ENCODE results near the gene ADO.

ADO gene

GRCh38 chr10:62804356-62805230 is at the start of gene ADO:
ADO (plus strand) TSS chr10:62804720; CDS start chr10:62805060, 340 bp downstream.
- peak within 1 kb of the TSS; percentile 98 for H3K4me2 ChIP-seq (ENCODE audit: low read length)
- no peaks in the 10 kb centered on the region for H3K27me3 ChIP-seq (ENCODE audit: low read depth, low read length)
- TF ChIP-seq EZH2phosphoT487 (IDR thresholded peaks at IDR 0.05; ENCODE audit: low read depth) (no peak), CTCF (IDR thresholded peaks at IDR 0.05; ENCODE audit: low read depth, low read length) (no peak)
- no peaks in the 10 kb centered on the region for H3K9me3 ChIP-seq (ENCODE audit: insufficient read depth, low read length)
- peaks cover 13% of the 10 kb centered on the region for H3K36me3 ChIP-seq (replicated peaks; ENCODE audit: low read depth, low read length)
- H3K4me3 ChIP-seq (ENCODE audit: low read length), result peak within 1 kb of the TSS; percentile 97
- peaks cover 27% of the 10 kb centered on the region for H4K20me1 ChIP-seq (ENCODE audit: insufficient read depth, low read length)
- H3K27ac ChIP-seq (ENCODE audit: low read length), result peak within 1 kb of the TSS; percentile 77
- peak within 1 kb of the TSS; percentile 90; the same call in 1 of the 2 replicates for H2AFZ ChIP-seq (ENCODE audit: low read depth, low read length)
- peaks cover 12% of the 10 kb centered on the region for H3K4me1 ChIP-seq (ENCODE audit: low read length)
- H3K9ac ChIP-seq (ENCODE audit: low read length), result peak within 1 kb of the TSS; percentile 83
- H3K79me2 ChIP-seq (ENCODE audit: low read length), result peaks cover 40% of the 10 kb centered on the region

- Histone ChIP-seq H3K27ac (ENCODE audit: low read length) (no peak overlapping the region), H3K27me3 (ENCODE audit: low read depth, low read length) (no peaks in the 10 kb centered on the region), H2AFZ (ENCODE audit: low read depth, low read length) (no peak overlapping the region), H3K4me2 (ENCODE audit: low read length) (no peak overlapping the region), H3K9me3 (ENCODE audit: insufficient read depth, low read length) (no peaks in the 10 kb centered on the region), H3K4me1 (ENCODE audit: low read length) (no peaks in the 10 kb centered on the region), H3K79me2 (ENCODE audit: low read length) (no peaks in the 10 kb centered on the region), H4K20me1 (ENCODE audit: insufficient read depth, low read length) (no peaks in the 10 kb centered on the region), H3K36me3 (replicated peaks; ENCODE audit: low read depth, low read length) (no peaks in the 10 kb centered on the region), H3K4me3 (ENCODE audit: low read length) (no peak overlapping the region), H3K9ac (ENCODE audit: low read length) (no peak overlapping the region)
- TF ChIP-seq CTCF (IDR thresholded peaks at IDR 0.05; ENCODE audit: low read depth, low read length), result no peak
These were observed 49.6 kb upstream of the ADO start for GRCh38 chr10:62754963-62755362.

- no peak overlapping the region for H3K4me2 ChIP-seq (ENCODE audit: low read length)
- no peak overlapping the region for H3K27ac ChIP-seq (ENCODE audit: low read length)
- H3K36me3 ChIP-seq (replicated peaks; ENCODE audit: low read depth, low read length), result no peaks in the 10 kb centered on the region
- no peaks in the 10 kb centered on the region for H3K27me3 ChIP-seq (ENCODE audit: low read depth, low read length)
- H3K4me3 ChIP-seq (ENCODE audit: low read length), result no peak overlapping the region
- TF ChIP-seq EZH2phosphoT487 (IDR thresholded peaks at IDR 0.05; ENCODE audit: low read depth) (no peak), CTCF (IDR thresholded peaks at IDR 0.05; ENCODE audit: low read depth, low read length) (no peak)
- no peaks in the 10 kb centered on the region for H3K4me1 ChIP-seq (ENCODE audit: low read length)
- no peaks in the 10 kb centered on the region for H3K79me2 ChIP-seq (ENCODE audit: low read length)
- H4K20me1 ChIP-seq (ENCODE audit: insufficient read depth, low read length), result no peaks in the 10 kb centered on the region
- H3K9me3 ChIP-seq (ENCODE audit: insufficient read depth, low read length), result no peaks in the 10 kb centered on the region
- H3K9ac ChIP-seq (ENCODE audit: low read length), result no peak overlapping the region
- H2AFZ ChIP-seq (ENCODE audit: low read depth, low read length), result no peak overlapping the region
These were observed 48.6 kb upstream of the ADO start for GRCh38 chr10:62755662-62756653.

Measured in OCI-LY3 (cell line).